GM23338 (cell line): ENCODE measurements around the gene COL18A1. TPM values are rescaled to one million over a fixed set of nuclear protein-coding genes. Genes with fewer than 3 reads are reported as not detected.

ENCODE experiments used
- ATAC-seq: fragments of 200-7000 bp; cut with Tn5 transposase; 3 replicates; pipeline ENCODE4 v1.9.1; 2020
- DNase-seq: peaks from one replicate; pipeline ENCODE4 v3.0.0-alpha.2; 2015; ENCODE audit warnings: low spot score
- H2AFZ ChIP-seq: fragments of 200-600 bp; sonication (generic); 2 replicates; pipeline ENCODE4 v1.8.0; 2016; ENCODE audit warnings: antibody characterized with exemption, mild to moderate bottlenecking, moderate library complexity
- H3F3A ChIP-seq: fragments of 200-600 bp; sonication (generic); replicated peaks from 2 replicates; pipeline ENCODE4 v1.8.0; 2017; ENCODE audit warnings: antibody characterized with exemption, mixed run types, low read depth
- H3K27ac ChIP-seq: fragments of 200-600 bp; sonication (generic); 2 replicates; pipeline ENCODE4 v1.6.1; 2016; ENCODE audit warnings: low read depth
- H3K27me3 ChIP-seq: fragments of 200-600 bp; sonication (generic); 2 replicates; pipeline ENCODE4 v1.8.0; 2016; ENCODE audit warnings: mild to moderate bottlenecking, mixed run types, moderate library complexity; ENCODE audit not compliant: insufficient read depth
- H3K36me3 ChIP-seq: fragments of 200-600 bp; sonication (generic); 2 replicates; pipeline ENCODE4 v1.8.0; 2016; ENCODE audit warnings: mild to moderate bottlenecking; ENCODE audit not compliant: insufficient read depth
- H3K4me1 ChIP-seq: fragments of 200-600 bp; sonication (generic); 2 replicates; pipeline ENCODE4 v1.8.0; 2016; ENCODE audit warnings: mild to moderate bottlenecking, moderate library complexity; ENCODE audit not compliant: insufficient read depth
- H3K4me2 ChIP-seq: fragments of 200-600 bp; sonication (generic); 2 replicates; pipeline ENCODE4 v1.7.1; 2017; ENCODE audit warnings: mixed run types
- H3K4me3 ChIP-seq: fragments of 200-600 bp; sonication (generic); 2 replicates; pipeline ENCODE4 v1.6.1; 2016; ENCODE audit warnings: mixed run types
- H3K79me2 ChIP-seq: fragments of 200-600 bp; sonication (generic); replicated peaks from 2 replicates; pipeline ENCODE4 v1.8.0; 2017; ENCODE audit warnings: mild to moderate bottlenecking; ENCODE audit not compliant: insufficient read depth
- H3K9me2 ChIP-seq: fragments of 200-600 bp; sonication (generic); 2 replicates; pipeline ENCODE4 v1.8.0; 2017; ENCODE audit not compliant: insufficient read depth
- H4K20me1 ChIP-seq: fragments of 200-600 bp; sonication (generic); replicated peaks from 2 replicates; pipeline ENCODE4 v1.8.0; 2017; ENCODE audit warnings: mild to moderate bottlenecking; ENCODE audit not compliant: insufficient read depth
- H3K27ac Mint-ChIP-seq: 2 replicates; pipeline ENCODE4 v1.8.0; 2020; ENCODE audit warnings: inconsistent platforms, mild to moderate bottlenecking, moderate library complexity, mixed read lengths
- H3K27me3 Mint-ChIP-seq: 3 replicates; pipeline ENCODE4 v1.8.0; 2022; ENCODE audit warnings: low read depth, mild to moderate bottlenecking, moderate library complexity, mixed read lengths, inconsistent platforms; ENCODE audit not compliant: insufficient read depth, poor library complexity
- H3K36me3 Mint-ChIP-seq: 3 replicates; pipeline ENCODE4 v1.8.0; 2021; ENCODE audit warnings: low read depth, mild to moderate bottlenecking, inconsistent platforms, moderate library complexity, mixed read lengths
- H3K4me1 Mint-ChIP-seq: 3 replicates; pipeline ENCODE4 v1.8.0; 2020; ENCODE audit warnings: mild to moderate bottlenecking, inconsistent platforms, mixed read lengths
- H3K4me3 Mint-ChIP-seq: 3 replicates; pipeline ENCODE4 v1.8.0; 2021; ENCODE audit warnings: moderate library complexity, mild to moderate bottlenecking, inconsistent platforms, mixed read lengths
- H3K9me3 Mint-ChIP-seq: 3 replicates; pipeline ENCODE4 v1.8.0; 2020; ENCODE audit warnings: moderate library complexity, mild to moderate bottlenecking, inconsistent platforms, mixed read lengths
- CREB1 ChIP-seq: fragments of 250-450 bp; sonication (Bioruptor Pico); IDR thresholded peaks from 2 replicates; pipeline ENCODE4 v1.5.0; 2020; ENCODE audit warnings: low read depth, mild to moderate bottlenecking, moderate library complexity
- EZH2 ChIP-seq: fragments of 200-600 bp; sonication (generic); IDR thresholded peaks from one replicate; pipeline ENCODE4 v1.8.0; 2017; ENCODE audit warnings: antibody characterized with exemption, mild to moderate bottlenecking, low read depth; ENCODE audit not compliant: unreplicated experiment
- EZH2phosphoT487 ChIP-seq: fragments of 200-600 bp; sonication (generic); IDR thresholded peaks from one replicate; pipeline ENCODE4 v1.8.1; 2018; ENCODE audit warnings: antibody characterized with exemption; ENCODE audit not compliant: unreplicated experiment
- JUNB ChIP-seq: IDR thresholded peaks from one replicate; pipeline ENCODE4 v1.6.1; 2016; ENCODE audit warnings: antibody characterized with exemption; ENCODE audit not compliant: unreplicated experiment
- NANOG ChIP-seq: IDR thresholded peaks from 2 replicates; pipeline ENCODE4 v1.6.1; 2016; ENCODE audit warnings: antibody characterized with exemption, borderline replicate concordance
- POLR2AphosphoS5 ChIP-seq: IDR thresholded peaks from 2 replicates; pipeline ENCODE4 v1.6.1; 2016; ENCODE audit warnings: antibody characterized with exemption, low read depth
- STAT1 ChIP-seq: IDR thresholded peaks from one replicate; pipeline ENCODE4 v1.6.1; 2016; ENCODE audit warnings: antibody characterized with exemption; ENCODE audit not compliant: unreplicated experiment
- ZNF114 ChIP-seq: fragments of 250-450 bp; sonication (Bioruptor Pico); IDR thresholded peaks from 2 replicates; pipeline ENCODE4 v1.5.0; 2020; ENCODE audit warnings: mild to moderate bottlenecking, moderate library complexity
- ZNF331 ChIP-seq: fragments of 250-450 bp; sonication (Bioruptor Pico); IDR thresholded peaks from 2 replicates; pipeline ENCODE4 v1.5.0; 2020; ENCODE audit warnings: low read depth, mild to moderate bottlenecking, moderate library complexity
- polyA plus RNA-seq: library from polyadenylated mRNA; unstranded; fragments of >200 nt; fragmentation: Nextera tagmentation; extraction: Ambion mirVana; gene quantifications from 2 replicates; pipeline ENCODE4 v1.2.1, GENCODE V29; 2016
- total RNA-seq: library from RNA; depleted of rRNA; stranded (reverse); fragments of >200 nt; shearing (Covaris generic); gene quantifications from 2 replicates; pipeline ENCODE4 v1.2.3, GENCODE V29; 2014
- TF ChIP-seq, protein P1 (sequence below): fragments of 250-450 bp; sonication (Bioruptor Pico); IDR thresholded peaks from 2 replicates; pipeline ENCODE4 v1.5.0; 2020; ENCODE audit warnings: mild to moderate bottlenecking, moderate library complexity
- TF ChIP-seq, protein P2 (sequence below), 2 experiments: fragments of 200-600 bp in 1 of 2; sonication (generic) in 1 of 2; conservative IDR thresholded peaks; 2 replicates each; pipeline versions ENCODE4 v1.5.1 to v1.6.1; 2016 to 2017; ENCODE audit warnings: antibody characterized with exemption in 2 of 2, low read depth in 2 of 2, mild to moderate bottlenecking in 2 of 2, moderate library complexity in 1 of 2
- TF ChIP-seq, protein P3 (sequence below): IDR thresholded peaks from 2 replicates; pipeline ENCODE4 v1.6.1; 2016; ENCODE audit warnings: antibody characterized with exemption

The COL18A1 gene
- total and polyA plus RNA-seq, 2 experiments from 2014 or later, result 38.4 to 430 TPM

DNA sequence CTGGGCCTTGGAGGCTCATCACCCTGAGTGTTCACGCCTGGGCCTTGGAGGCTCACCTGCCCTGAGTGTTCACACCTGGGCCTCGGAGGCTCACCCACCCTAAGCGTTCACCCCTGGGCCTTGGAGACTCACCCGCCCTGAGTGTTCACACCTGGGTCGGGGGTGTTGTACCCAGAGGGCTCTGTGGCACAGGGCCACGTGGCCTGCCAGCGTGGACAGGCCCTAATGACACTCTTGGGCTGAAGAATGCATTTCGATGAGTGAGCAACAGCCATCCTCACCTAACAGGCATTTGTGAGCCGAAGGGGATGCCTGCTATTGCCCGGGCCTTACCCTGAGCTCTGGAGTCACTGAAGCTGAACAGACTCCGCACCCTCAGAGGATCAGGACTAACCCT, 119.8 kb downstream of the COL18A1 start (continued):
- TF ChIP-seq, protein P1, sequence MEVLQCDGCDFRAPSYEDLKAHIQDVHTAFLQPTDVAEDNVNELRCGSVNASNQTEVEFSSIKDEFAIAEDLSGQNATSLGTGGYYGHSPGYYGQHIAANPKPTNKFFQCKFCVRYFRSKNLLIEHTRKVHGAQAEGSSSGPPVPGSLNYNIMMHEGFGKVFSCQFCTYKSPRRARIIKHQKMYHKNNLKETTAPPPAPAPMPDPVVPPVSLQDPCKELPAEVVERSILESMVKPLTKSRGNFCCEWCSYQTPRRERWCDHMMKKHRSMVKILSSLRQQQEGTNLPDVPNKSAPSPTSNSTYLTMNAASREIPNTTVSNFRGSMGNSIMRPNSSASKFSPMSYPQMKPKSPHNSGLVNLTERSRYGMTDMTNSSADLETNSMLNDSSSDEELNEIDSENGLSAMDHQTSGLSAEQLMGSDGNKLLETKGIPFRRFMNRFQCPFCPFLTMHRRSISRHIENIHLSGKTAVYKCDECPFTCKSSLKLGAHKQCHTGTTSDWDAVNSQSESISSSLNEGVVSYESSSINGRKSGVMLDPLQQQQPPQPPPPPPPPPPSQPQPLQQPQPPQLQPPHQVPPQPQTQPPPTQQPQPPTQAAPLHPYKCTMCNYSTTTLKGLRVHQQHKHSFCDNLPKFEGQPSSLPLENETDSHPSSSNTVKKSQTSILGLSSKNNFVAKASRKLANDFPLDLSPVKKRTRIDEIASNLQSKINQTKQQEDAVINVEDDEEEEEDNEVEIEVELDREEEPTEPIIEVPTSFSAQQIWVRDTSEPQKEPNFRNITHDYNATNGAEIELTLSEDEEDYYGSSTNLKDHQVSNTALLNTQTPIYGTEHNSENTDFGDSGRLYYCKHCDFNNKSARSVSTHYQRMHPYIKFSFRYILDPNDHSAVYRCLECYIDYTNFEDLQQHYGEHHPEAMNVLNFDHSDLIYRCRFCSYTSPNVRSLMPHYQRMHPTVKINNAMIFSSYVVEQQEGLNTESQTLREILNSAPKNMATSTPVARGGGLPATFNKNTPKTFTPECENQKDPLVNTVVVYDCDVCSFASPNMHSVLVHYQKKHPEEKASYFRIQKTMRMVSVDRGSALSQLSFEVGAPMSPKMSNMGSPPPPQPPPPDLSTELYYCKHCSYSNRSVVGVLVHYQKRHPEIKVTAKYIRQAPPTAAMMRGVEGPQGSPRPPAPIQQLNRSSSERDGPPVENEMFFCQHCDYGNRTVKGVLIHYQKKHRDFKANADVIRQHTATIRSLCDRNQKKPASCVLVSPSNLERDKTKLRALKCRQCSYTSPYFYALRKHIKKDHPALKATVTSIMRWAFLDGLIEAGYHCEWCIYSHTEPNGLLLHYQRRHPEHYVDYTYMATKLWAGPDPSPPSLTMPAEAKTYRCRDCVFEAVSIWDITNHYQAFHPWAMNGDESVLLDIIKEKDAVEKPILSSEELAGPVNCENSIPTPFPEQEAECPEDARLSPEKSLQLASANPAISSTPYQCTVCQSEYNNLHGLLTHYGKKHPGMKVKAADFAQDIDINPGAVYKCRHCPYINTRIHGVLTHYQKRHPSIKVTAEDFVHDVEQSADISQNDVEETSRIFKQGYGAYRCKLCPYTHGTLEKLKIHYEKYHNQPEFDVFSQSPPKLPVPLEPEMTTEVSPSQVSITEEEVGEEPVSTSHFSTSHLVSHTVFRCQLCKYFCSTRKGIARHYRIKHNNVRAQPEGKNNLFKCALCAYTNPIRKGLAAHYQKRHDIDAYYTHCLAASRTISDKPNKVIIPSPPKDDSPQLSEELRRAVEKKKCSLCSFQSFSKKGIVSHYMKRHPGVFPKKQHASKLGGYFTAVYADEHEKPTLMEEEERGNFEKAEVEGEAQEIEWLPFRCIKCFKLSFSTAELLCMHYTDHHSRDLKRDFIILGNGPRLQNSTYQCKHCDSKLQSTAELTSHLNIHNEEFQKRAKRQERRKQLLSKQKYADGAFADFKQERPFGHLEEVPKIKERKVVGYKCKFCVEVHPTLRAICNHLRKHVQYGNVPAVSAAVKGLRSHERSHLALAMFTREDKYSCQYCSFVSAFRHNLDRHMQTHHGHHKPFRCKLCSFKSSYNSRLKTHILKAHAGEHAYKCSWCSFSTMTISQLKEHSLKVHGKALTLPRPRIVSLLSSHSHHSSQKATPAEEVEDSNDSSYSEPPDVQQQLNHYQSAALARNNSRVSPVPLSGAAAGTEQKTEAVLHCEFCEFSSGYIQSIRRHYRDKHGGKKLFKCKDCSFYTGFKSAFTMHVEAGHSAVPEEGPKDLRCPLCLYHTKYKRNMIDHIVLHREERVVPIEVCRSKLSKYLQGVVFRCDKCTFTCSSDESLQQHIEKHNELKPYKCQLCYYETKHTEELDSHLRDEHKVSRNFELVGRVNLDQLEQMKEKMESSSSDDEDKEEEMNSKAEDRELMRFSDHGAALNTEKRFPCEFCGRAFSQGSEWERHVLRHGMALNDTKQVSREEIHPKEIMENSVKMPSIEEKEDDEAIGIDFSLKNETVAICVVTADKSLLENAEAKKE (CRISPR knock-in tag), result no peak

DNA sequence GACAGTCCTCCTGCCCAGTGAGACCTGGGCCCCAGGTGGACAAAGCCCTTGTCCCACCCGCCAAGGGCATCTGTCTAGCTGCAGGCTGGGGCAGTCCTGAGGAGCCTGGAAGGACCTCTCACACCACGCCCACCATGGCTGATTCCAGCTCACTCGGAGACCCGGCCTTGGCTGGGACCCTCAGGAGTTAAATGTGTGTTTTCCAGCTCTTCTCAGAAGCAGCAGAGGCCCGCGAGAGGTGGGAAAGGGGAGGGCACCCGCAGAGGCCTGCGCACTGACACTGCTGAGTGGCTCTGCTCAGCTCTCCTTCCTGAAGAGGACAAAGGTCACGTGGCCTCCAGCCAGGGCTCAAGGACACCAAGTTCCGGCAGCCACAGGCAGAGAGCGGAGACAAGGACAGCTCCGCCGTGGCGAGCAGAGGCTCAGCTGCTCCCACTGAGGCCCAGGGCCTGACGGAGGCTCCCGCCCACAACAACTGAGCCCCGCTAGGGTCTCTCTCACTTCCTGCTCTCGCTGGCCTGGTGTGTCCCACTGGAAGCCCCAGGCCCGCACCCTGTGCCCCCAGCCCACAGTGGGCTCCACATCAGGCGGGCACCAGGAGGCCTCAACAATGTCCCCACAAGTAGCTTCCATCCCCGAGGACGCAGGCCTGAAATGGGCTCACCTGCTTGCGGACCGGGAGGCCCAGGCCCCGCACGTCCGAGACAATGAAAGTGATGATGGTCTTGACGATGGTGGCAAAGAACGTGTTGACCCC, 120.4 kb downstream of the COL18A1 start:
- Histone ChIP-seq H3K4me1 (no peaks in the 10 kb centered on the region), H3K79me2 (no peaks in the 10 kb centered on the region; the same call in 1 of the 2 replicates), H4K20me1 (0 out of 2 replicates have a peak, but pooled peaks cover 5% of the 10 kb centered on the region), H3K27ac (no peak overlapping the region), H3K27me3 (no peaks in the 10 kb centered on the region), H3K36me3 (peaks cover 13% of the 10 kb centered on the region; the same call in 1 of the 2 replicates), H2AFZ (no peak overlapping the region), H3K4me3 (no peak overlapping the region), H3K9me2 (no peaks in the 10 kb centered on the region; the same call in 1 of the 2 replicates), H3F3A (0 out of 2 replicates have a peak, but pooled peaks cover 2% of the 10 kb centered on the region), H3K4me2 (no peak overlapping the region)
- ATAC-seq (no peak), DNase-seq (no peak)
- H3K36me3 Mint-ChIP-seq, result peaks cover 55% of the 10 kb centered on the region
- no peak overlapping the region for H3K27ac Mint-ChIP-seq
- H3K4me3 Mint-ChIP-seq, result no peak overlapping the region
- 0 out of 3 replicates have a peak, but pooled peaks cover 2% of the 10 kb centered on the region for H3K4me1 Mint-ChIP-seq
- H3K9me3 Mint-ChIP-seq, result peaks cover 12% of the 10 kb centered on the region
- peaks cover 11% of the 10 kb centered on the region for H3K27me3 Mint-ChIP-seq
- TF ChIP-seq NANOG, result no peak
- TF ChIP-seq, protein P2, sequence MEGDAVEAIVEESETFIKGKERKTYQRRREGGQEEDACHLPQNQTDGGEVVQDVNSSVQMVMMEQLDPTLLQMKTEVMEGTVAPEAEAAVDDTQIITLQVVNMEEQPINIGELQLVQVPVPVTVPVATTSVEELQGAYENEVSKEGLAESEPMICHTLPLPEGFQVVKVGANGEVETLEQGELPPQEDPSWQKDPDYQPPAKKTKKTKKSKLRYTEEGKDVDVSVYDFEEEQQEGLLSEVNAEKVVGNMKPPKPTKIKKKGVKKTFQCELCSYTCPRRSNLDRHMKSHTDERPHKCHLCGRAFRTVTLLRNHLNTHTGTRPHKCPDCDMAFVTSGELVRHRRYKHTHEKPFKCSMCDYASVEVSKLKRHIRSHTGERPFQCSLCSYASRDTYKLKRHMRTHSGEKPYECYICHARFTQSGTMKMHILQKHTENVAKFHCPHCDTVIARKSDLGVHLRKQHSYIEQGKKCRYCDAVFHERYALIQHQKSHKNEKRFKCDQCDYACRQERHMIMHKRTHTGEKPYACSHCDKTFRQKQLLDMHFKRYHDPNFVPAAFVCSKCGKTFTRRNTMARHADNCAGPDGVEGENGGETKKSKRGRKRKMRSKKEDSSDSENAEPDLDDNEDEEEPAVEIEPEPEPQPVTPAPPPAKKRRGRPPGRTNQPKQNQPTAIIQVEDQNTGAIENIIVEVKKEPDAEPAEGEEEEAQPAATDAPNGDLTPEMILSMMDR (conservative IDR thresholded peaks at IDR 0.05; ENCODE audit: low read depth in 2 of 2), result no peak
- TF ChIP-seq POLR2AphosphoS5, result no peak
- TF ChIP-seq, protein P3, sequence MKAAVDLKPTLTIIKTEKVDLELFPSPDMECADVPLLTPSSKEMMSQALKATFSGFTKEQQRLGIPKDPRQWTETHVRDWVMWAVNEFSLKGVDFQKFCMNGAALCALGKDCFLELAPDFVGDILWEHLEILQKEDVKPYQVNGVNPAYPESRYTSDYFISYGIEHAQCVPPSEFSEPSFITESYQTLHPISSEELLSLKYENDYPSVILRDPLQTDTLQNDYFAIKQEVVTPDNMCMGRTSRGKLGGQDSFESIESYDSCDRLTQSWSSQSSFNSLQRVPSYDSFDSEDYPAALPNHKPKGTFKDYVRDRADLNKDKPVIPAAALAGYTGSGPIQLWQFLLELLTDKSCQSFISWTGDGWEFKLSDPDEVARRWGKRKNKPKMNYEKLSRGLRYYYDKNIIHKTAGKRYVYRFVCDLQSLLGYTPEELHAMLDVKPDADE, result no peak
- TF ChIP-seq ZNF114 (CRISPR knock-in tag), result no peak
- TF ChIP-seq EZH2, result no peak
- TF ChIP-seq ZNF331 (CRISPR knock-in tag), result no peak
- TF ChIP-seq STAT1, result no peak
- no peak for TF ChIP-seq JUNB
- no peak for TF ChIP-seq CREB1 (CRISPR knock-in tag)
- no peak for TF ChIP-seq EZH2phosphoT487
